Measurements from ENCODE around the gene NR6A1.

The NR6A1 gene

GRCh38 chr9:124710766-124711165 is 60.3 kb downstream of the NR6A1 start:
- H3K4me3 ChIP-seq (ENCODE audit: low read depth, low read length): no peak overlapping the region
- TF ChIP-seq CTCF (IDR thresholded peaks at IDR 0.05; ENCODE audit: low read depth, low read length): no peak

GRCh38 chr9:124709292-124709690 is 61.8 kb downstream of the NR6A1 start:
- no peak overlapping the region for H3K4me3 ChIP-seq (ENCODE audit: low read depth, low read length)
- TF ChIP-seq CTCF (IDR thresholded peaks at IDR 0.05; ENCODE audit: low read depth, low read length): no peak

- TF ChIP-seq CTCF (IDR thresholded peaks at IDR 0.05; ENCODE audit: low read depth, low read length): no peak
- H3K4me3 ChIP-seq (ENCODE audit: low read depth, low read length): no peak overlapping the region
Observed at GRCh38 chr9:124708633-124709291, 62.3 kb downstream of the NR6A1 start.

GRCh38 chr9:124708074-124708473 is 63.0 kb downstream of the NR6A1 start:
- H3K4me3 ChIP-seq (ENCODE audit: low read depth, low read length): no peak overlapping the region
- TF ChIP-seq CTCF (IDR thresholded peaks at IDR 0.05; ENCODE audit: low read depth, low read length): no peak

GRCh38 chr9:124707666-124708065 is 63.4 kb downstream of the NR6A1 start:
- no peak overlapping the region for H3K4me3 ChIP-seq (ENCODE audit: low read depth, low read length)
- no peak for TF ChIP-seq CTCF (IDR thresholded peaks at IDR 0.05; ENCODE audit: low read depth, low read length)

GRCh38 chr9:124706685-124707084 is 64.4 kb downstream of the NR6A1 start:
- no peak overlapping the region for H3K4me3 ChIP-seq (ENCODE audit: low read depth, low read length)
- no peak for TF ChIP-seq CTCF (IDR thresholded peaks at IDR 0.05; ENCODE audit: low read depth, low read length)

- TF ChIP-seq CTCF (IDR thresholded peaks at IDR 0.05; ENCODE audit: low read depth, low read length): no peak
- H3K4me3 ChIP-seq (ENCODE audit: low read depth, low read length): no peak overlapping the region
Observed at GRCh38 chr9:124699575-124699974, 71.5 kb downstream of the NR6A1 start.
